ENCODE results near the gene STIMATE.

Gene STIMATE

DNA sequence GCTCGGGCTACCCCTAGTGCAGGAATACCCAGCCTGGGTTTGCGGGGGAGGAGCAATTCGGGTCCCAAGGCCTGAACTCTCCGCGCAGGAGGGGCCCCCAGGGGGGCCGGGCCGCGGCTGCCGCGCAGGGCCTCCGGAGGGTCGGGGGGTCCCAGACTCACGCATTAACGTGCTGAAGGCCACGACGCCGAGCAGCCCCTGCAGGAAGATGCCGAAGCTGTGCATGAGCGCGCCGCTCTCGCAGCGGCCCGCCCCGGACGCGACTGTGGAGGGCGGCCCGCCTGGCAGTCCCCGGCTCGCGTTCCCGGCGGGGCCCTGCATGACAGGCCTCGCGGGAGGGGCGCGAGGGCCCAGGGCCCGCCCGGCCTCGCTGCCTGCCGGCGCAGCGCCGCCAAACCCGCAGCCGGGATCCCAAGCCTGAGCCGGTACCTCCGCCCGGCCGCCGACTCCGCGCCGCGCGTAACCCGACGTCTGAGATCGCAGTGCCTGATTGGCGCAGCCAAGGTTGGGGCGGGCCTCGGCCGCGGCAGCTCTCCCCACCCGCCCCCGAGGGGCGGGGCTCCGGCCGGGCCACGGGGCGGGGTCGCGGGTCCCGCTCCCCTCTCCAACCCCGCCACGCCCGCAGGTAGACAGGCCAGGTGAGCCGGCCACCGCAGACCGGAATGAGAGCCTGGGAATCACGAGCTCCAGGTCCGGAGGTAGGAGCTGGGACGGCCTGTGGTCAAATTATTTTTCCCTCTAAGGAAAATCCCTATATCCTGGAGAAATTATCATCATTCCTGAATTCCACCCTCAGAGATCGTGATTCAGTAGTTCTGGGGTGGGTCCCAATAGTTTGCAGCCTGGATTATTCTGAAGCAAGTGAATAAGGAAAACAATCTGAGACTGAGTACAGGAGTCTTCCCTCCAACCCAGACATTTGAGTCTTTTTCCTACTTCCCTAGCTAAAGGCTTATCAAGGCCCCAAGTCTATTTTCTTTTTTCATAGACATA, at the start of gene STIMATE:
TSS of gene STIMATE (minus strand) at position 419 of the 993 bp plus-strand sequence. CDS start at position 321, 98 bp downstream.
- peak; percentile 73 to 79 for DNase-seq

DNA sequence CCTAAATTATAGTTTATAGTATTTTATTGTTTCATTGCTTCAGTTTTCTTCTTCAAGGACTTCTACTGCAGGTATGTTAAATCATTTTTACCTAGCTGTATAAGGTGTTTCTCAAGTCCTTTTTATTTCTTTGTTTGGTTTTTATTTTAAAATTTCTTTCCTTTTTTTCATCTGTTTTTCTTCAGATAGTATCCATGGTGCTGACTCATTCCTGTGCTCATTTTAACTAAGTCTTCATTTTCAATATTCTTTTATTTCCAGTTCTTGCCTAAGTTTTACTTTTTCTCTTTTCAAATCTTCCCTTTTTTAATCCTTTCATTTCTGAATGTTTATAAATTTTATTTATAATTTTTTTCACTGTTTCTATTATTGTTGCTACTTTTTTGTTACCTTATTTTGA, 42.3 kb upstream of the STIMATE start:
- DNase-seq, result no peak

DNA sequence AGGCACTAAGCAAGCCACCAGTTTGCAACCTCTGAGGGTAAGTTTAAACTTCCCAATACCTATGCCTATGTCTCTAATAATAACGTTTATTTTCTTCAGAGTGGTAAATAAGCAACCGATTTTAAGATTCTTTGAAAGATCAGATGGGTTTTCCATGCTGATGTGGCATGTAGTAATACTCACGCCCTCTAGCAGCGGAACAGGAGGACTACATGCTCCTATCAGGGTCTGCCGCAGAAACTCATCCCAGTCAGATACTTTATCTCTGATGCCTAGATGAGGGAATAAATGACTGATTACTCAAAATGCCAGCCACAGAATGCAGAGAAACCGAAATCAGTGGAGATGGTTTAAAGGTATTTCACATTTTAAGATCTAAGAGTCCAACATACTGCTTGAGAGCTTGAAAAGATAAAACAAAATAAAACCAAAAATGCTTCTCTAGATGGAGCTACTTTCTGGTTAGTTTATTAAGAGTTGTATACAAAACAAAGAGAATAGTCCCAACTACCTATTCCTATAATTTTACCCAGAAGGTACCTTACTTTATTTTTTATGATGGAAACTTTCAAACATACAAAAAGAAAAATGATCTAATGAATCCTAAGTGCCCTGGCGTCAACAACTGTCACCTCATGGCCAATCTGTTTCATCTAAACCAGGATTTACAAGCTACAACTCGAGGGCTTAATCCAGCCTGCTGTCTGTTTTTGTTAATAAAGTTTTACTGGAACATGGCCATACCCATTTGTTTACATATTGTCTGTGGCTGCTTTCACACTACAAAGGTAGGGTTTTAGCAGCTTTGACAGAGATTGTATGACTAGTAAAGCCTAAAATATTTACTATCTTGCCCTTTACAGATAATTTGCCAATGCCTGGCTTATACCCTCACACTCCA, 37.5 kb upstream of the STIMATE start:
- DNase-seq, result peak; percentile 31 to 43

DNA sequence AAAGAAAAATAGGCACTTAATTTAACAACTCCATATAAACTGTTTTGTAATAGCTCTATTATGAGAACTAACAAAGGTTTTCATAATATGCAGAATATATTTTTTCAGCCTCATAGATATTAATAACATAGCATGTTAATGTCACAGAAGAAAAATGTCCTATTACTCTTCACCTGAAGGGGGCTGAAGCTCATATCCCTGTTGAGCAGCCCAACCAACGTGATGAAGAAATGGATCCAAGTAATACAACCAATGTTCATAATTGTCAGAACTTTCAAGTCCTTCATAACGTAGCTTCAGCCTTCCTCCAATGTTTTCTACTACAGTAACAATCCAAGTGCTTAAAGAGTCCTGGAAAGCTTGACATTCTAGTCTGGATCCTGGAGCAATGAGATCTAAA, 34.5 kb upstream of the STIMATE start:
- DNase-seq, result no peak

DNA sequence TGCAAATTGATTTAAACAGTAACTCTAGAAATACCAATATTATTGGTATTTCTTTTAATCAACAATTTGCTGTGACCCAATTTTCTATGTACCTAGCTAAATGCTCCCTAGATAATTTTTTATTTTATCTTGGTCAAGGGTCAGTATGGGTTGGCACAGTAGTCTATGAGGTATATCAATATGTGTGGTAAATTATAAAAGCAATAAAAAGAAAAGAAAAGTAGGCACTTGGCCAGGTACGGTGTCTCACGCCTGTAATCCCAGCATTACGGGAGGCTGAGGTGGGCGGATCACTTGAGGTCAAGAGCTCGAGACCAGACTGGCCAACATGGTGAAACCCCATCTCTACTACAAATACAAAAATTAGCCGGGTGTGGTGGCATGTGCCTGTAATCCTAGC, 34.0 kb upstream of the STIMATE start:
- DNase-seq, result no peak

DNA sequence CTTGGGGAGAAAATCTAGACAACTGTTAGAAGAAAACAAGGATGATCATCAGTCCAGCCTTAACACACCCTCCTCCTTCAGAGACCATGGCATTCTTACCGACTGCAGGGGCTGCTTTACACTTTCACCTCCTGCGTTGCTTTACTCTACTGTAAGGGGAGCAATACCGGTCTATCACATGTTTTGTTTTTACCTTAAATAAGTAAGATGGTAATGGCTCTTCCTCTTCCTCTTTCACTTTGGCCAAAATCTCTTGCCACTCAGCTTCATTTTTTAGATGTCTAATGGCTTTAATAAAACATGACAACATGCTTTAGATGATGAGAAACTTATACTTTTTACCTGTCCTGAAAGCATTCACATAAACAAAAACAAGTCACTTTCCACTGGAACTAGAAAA, 33.4 kb upstream of the STIMATE start:
- no peak for DNase-seq

DNA sequence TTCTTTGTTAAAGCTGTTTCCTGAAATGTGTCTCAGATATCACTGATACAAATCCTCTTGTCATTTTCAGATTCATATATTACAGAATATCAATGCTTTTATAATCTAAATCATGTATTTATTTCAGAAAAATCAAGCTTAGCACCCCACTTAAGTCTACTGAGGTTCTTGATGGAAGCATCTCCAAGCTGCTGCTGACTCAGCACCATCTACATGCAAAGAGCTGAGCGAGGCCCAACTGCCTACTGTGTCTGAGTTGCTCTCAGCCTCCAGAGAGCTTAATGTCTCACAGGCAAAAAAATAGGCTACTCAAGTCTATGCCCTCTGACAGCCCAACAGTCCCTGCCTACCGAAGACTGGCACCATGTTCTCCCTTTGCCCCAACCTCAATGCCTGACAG, 29.2 kb upstream of the STIMATE start:
- no peak for DNase-seq

DNA sequence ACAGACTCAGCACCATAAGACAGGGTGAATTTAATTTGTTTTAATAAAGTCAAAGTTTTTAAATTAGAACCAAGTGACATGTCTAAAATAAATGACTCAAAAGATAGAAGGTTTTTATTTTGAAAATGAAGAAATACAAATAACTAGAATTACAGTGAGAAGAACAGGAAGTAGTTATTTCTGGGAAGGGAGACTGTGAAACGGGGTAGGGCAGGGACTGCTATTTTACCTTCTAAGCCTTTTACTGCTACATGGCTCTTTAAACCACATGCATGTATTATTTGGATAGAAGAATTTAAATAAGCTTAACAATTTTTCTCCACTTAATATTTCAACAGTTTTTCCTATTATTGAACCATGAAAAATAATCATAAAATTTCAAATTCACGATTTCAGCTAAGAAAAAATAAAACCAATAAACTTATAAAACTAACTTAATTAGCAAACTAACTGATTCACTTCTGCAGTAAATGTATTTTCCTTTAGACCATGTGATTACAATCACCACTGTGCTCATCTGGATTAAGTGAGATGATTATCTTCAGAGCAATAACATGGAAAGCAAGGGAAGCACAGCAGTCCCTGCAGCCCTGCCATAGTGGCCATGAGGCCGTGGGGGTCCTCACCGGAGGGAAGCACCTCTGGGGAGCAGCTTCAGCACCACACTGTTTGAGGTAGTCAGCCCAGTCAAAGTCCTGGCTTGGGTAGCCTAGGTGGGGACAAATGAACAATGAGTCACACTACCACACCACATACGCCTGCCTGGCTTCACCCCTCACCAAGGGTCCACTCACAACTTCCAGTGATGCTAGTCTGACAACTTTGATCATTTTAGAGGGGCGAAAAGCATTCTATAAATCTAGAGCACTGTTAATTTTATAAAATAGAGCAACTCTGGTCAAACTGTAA, 28.3 kb upstream of the STIMATE start:
- no peak for DNase-seq

DNA sequence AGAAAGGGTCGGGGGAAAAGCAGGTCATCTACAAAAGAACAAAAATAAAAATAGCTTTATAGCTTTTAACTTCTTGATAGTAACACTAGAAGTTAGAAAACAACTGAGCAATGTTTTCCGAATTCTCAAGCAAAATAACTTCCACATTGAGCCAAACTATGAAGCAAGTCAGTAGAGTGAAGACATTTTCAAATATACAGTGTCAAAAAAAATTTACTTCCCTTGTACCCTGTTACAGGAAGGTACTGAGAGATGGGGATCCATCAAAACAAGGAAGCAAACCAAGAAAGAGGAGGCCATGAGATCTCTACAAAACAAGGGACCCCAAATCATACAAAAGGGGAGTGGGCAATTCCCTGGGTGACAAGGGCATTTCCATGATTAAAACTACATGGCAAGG, 26.6 kb upstream of the STIMATE start:
- DNase-seq, result no peak

DNA sequence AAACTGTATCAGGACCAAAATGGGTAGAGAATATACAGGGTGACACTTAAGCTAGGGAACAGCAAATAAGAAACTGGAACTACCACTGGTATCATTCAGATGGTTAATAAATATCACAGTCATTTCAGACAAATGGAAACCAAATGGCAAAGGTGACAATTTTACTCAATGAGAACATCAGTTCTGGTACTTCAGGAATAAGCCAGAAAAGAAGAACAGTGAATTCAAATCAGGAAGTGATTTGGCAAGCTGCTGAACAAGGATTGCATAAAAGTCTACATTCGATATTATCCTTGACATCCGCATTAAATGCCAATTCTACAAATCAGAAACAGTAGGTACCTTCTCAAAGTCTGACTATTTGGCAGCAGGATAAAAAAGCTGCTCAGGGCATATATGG, 23.5 kb upstream of the STIMATE start:
- no peak for DNase-seq

DNA sequence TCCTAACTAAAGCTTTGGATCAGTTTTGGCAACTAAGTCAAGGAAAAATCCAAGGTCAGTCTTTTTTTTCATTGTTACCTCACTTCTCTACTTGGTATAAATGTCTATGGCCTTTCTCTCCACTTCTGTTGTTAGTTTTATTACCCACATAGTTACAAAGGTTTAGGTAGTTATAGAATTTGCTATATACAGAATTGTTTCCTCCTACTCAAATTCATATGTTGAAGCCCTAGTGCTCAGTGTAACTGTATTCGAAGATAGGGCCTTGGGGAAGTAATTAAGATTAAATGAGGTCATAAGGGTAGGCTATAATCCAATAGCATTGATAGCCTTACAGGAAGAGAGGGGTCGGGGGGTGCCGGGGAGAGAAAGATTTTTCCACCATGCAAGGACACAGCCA, 19.7 kb upstream of the STIMATE start:
- DNase-seq, result no peak

DNA sequence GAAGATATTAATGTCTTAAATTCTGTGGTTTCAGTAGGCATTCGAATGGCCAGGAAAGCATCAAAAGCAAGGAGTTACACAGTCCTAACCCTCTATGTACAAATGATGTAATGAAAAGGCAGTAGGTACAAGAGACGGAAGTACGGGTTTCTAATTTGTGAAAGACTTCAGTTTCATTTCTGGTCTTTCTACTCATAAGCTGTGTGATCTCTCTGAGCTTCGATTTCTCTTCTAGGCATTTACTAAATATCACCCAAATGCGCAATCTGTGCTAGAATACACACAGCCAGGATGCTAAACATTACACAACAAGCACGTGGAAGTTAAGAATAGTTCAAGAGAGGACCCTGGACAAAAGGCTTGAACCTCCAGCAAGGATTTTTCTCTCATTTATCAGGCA, 17.9 kb upstream of the STIMATE start:
- no peak for DNase-seq

DNA sequence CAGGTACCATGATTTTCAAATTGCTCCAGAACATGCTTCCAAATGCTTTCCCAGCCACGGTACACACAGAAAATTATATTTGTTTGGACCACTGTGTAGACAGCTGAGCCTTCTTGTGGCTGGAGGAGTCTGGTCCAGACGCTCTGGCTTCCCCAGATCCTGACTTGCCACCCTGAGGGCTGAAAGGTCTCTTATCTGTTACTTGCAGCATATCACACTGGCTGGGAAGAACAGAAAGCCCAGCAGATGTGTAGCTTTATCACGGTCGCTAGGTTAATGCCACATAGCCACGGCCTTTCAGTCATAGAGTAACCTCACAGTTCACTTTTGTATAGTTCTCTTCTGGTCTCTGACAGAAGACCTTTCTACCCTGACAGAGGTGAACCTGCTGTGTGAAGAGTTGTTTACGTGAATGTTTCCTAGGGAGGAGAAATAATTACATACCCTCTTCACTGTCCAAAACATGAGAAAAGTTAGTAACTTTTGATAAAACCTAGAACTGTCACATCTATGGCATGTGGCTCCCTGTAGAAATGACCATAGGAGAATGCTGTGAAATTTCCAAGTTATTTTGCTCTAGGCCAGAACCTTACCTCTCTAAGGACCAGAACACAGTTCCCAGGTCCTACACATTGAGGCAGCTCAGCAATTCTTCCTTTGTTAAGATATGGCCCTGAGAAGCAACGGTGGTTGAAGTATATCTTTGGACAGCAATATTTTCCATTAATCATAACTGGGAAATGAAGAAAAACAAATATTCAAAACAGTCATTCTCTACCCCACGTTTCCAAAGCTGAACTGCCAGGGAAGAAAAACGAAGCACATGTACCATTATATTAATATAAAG, 15.8 kb upstream of the STIMATE start:
- DNase-seq, result no peak

DNA sequence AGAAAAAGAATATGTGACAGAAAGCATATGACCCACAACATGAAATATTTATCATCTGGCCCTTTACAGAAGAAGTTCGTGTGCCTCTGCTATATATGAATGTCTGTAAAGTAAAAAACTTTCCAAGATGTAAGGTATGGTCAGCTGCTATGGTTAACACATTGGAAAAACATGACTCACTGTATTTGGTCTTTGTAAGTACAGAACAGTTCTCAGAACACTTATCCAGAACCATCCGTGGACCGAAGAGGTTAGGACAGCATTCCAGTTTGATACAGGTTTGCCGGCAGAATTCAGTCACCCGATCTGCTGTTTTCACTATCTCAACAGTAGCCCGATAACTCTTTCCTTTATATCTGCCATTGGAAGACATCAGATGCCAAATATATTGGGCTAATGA, 13.5 kb upstream of the STIMATE start:
- no peak for DNase-seq

DNA sequence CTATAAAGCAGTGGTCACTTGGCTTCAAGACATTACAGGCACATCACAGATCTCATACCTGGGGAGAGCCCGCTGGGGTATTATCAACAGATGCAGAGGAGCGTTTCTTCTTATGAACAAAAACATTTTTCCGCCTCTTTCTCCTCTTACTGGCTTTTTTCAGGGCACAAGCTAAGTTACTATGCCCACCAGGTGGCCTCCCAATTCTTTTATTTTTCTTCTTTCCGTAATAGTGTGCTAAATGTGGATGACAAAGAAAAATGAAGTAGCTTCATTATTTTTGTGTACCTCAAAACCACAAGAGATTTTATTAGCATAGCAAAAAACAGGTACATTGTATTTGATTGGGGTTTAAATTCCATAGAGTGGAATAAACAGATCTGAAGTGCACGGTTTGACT, 10.1 kb upstream of the STIMATE start:
- no peak for DNase-seq

DNA sequence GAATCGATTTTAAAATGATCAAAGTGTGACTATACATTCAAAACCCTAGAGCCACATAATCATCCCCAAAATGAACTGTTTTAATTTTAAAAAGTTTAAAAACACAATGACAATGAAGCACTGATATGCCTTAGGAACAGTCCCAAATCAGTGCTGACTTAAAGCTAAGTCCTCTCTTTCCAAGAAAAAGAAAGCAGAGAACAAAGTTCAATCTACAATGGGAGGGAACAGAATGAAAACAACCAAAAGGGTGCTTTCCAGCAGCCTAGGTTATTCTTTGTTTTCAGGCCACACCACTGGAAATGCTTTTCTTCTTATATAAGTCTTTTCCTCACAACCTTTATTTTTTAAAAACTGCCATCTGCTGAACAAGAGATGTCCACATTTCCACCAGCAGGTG, 7.2 kb upstream of the STIMATE start:
- no peak for DNase-seq

DNA sequence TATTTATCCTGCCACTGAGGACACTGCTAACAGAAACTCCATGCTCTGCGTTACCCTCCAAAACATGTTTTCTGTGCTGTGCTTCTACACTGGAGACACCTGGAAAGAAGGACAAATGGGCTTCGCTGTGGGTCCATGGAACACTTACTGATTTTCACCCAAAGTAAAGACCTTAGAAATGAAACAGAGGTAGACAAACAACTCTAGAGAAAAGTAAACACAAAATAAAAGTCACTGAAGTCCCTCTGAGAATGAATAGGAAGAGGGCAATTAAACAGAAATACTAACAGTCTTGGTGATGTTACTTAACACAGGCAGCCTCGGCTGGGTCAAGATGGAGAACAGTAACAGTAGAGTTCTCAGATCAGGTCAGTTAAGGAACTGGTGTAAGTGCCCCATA, 6.7 kb upstream of the STIMATE start:
- DNase-seq, result no peak

DNA sequence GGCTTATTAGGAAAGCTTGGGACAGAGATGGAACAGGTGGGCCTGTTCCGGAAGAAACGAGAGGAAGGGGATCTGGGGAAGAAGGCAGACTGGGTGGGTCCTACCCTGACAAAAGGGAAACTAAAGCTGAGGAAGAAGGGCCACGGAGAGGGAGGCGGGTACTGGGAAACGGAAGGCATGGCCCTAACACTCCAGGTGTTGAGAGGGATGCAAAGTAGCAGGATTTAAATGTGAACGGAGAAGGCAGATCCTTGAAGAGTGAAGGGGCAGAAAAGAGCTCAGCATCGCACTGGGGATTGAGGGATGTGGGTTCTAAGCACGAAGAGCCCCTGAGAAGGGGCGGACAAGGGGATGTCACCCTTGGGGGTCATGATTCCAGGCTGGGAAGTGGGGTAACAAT, 735 bp downstream of the STIMATE start:
- DNase-seq, result no peak

DNA sequence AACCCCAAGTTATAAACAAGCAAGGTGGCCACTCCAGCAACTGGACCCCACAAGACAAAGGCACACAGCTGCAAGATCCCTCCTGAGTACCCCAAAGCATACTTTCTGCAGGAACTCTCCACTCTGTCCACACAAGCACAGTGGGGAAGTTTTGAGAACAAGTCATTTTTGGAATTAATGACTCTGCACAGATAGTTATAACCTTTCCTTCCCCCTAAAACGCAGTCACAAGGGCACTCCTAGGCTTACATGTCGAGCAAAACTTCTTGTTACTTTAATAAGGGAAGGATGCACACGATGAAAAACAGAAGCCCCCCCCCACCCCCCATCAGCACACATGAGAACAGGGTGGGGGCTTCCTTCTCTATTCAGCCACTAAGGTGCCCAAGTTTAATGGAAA, 1.2 kb downstream of the STIMATE start:
- no peak for DNase-seq

DNA sequence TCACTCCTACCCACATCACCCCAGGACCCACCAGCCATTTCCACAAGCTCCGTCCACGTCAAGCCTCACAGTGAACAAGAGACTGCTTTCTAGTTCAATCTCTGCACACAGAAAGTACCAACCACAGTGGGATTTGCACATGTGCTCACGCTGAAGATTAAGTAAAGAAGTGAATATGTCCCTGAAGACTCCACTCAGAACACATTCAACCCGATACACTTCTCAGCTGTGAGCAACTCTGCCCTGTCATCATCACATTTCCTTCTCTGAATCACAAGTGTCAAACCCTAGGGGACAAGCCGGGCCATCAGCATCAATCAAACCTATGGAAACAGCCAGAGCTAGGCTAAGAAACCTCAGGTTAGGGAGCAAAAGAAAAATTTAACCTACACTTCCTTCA, 1.9 kb downstream of the STIMATE start:
- DNase-seq, result peak in 1 of 2 donors; percentile 25

DNA sequence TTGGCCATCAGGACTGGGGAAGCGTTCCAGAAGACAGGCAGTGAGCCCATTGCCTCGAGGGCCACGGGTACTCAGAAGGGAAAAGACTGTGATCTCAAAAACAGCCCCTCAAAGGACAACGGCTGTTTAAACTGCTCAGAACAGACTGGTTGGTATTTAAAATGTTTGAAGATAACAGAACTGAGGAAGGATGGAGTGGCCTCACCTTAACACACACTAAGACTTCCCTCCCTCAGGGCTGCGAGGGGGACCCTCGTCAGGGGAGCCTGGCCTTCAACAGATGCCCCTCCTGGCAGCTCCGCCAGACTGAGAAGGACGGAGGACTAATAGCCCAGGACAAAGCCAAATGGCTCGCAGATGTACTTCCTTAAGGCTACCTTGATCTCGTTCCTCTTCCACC, 2.6 kb downstream of the STIMATE start:
- no peak for DNase-seq

DNA sequence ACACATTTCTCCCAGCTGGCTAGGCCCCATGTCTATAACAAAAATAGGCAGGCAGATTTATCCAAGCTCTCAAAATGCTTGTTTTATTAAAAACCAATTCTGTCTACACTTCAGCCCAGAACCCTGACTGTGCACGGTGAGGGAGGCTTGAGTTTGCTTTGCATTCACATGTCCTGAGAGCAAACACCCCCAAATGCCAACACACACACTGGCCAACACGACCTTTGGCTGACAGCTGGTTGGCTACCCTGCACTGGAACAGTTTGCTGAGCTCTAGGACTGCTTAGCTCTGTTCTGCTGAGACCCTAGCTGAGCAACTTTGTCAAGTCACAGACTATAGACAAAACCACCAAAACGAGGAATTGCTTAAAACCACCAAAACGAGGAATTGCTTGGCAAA, 3.6 kb downstream of the STIMATE start:
- no peak for DNase-seq
